Stomach (tissue), 9 donors: ENCODE data around the gene LONP1. TPM values are rescaled to one million over a fixed set of nuclear protein-coding genes. Genes with fewer than 3 reads are reported as not detected.
A peak's percentile ranks its signal among the peaks of the same experiment; 100 is the strongest.
"Not testable (repeated sequence)": the region's sequence is repeated elsewhere in the genome, so short reads cannot be mapped to it uniquely, and the experiment has no call there.

Source experiments
- DNase-seq, 2 donors: peaks; one replicate each; pipeline versions ENCODE4 v3.0.0 to v3.0.0-alpha.2; 2013 to 2019
- H3K27ac ChIP-seq, 5 donors: fragments of 200-600 bp in 4 of 5; sonication (generic) in 4 of 5; one replicate each; pipeline ENCODE4 v1.5.1; 2013 to 2019; ENCODE audit warnings: mild to moderate bottlenecking in 1 of 5, moderate library complexity in 1 of 5
- H3K27me3 ChIP-seq, 3 donors: fragments of 200-600 bp; sonication (generic); one replicate each; pipeline ENCODE4 v1.5.1; 2017 to 2019; ENCODE audit warnings: mixed run types in 1 of 3
- H3K36me3 ChIP-seq, 4 donors: fragments of 200-600 bp; sonication (generic); 1 replicate in 3 of 4; 2 replicates in 1 of 4; pipeline ENCODE4 v1.5.1; 2016 to 2019
- H3K4me1 ChIP-seq, 4 donors: fragments of 200-600 bp; sonication (generic); one replicate each; pipeline ENCODE4 v1.5.1; 2016 to 2019
- H3K4me3 ChIP-seq, 4 donors: fragments of 200-600 bp; sonication (generic) in 3 of 4; one replicate each; pipeline ENCODE4 v1.5.1; 2016 to 2019; ENCODE audit warnings: mild to moderate bottlenecking in 1 of 4
- H3K9me3 ChIP-seq, 4 donors: fragments of 200-600 bp; sonication (generic); one replicate each; pipeline ENCODE4 v1.5.1; 2016 to 2019
- EP300 ChIP-seq: sonication (generic); formaldehyde crosslinking; IDR thresholded peaks from one replicate; pipeline ENCODE4 v1.6.1; 2017; ENCODE audit warnings: antibody characterized with exemption
- POLR2A ChIP-seq, 4 donors: fragments of 450-650 bp; IDR thresholded peaks; one replicate each; pipeline ENCODE4 v1.6.1; 2016; ENCODE audit warnings: antibody characterized with exemption in 4 of 4, control low read depth in 2 of 4, mild to moderate bottlenecking in 1 of 4, moderate library complexity in 1 of 4
- POLR2AphosphoS5 ChIP-seq, 3 donors: sonication (generic); formaldehyde crosslinking; IDR thresholded peaks; one replicate each; pipeline ENCODE4 v1.6.1; 2016; ENCODE audit warnings: antibody characterized with exemption in 3 of 3
- WGBS, 5 donors: extraction: QIAGEN DNeasy Blood & Tissue Kit in 3 of 5; methylation state at CpG; one replicate each; pipeline versions ENCODE4 v1.1.5 to v1.1.7; 2013 to 2018; 5-methylcytosine and 5-hydroxymethylcytosine counted together
- intact Hi-C: fragments of 100-400 bp; cut with DNase I; formaldehyde crosslinking; loops from one replicate; pipeline ENCODE4 v1.15.1; 2023; ENCODE audit warnings: low total_unique reads
- polyA plus RNA-seq, 3 donors: library from polyadenylated mRNA; stranded (reverse); fragments of 200-250 nt; gene quantifications; one replicate each; pipeline ENCODE4 v1.2.3, GENCODE V29; 2013
- total RNA-seq, 5 donors: library from RNA; depleted of rRNA; stranded (reverse); fragments of >200 nt; gene quantifications; one replicate each; pipeline versions ENCODE4 v1.1.0 to v1.2.3, GENCODE V29; 2014 to 2016
- TF ChIP-seq, protein P1 (sequence below), 7 experiments: fragments of 450-650 bp in 4 of 7; fragments of 200-600 bp in 3 of 7; sonication (generic) in 3 of 7; IDR thresholded peaks; one replicate each; pipeline ENCODE4 v1.5.1; 2016 to 2019; ENCODE audit warnings: antibody characterized with exemption in 7 of 7, control low read depth in 2 of 7, mild to moderate bottlenecking in 1 of 7
- donor health status: healthy with polysubstance abuse.
- donor health status: Bipolar disorder and iron deficiency.
- donor health status: healthy.

Gene LONP1
- total and polyA plus RNA-seq, 8 donors, result 8.8 to 169 (median 42.5) TPM

DNA sequence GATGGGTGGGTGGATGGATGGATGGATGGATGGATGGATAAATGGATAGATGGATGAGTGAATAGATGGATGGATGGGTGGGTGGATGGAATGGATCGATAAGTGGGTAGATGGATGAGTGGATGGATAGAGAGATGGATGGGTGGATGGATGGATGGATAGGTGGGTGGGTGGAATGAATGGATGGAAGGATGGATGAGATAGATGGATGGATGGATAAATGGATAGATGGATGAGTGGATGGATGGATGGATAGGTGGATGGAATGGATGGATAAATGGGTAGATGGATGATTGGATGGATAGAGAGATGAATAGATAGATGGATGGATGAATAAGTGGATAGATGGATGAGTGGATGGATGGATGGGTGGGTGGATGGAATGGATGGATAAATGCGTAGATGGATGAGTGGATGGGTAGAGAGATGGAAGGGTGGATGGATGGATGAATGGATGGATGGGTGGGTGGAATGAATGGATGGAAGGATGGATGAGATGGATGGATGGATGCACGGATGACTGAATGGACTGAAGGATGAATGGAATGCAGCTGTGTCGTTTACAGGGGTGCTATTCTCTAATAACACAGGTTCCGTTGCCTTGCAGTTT, 42.8 kb upstream of the LONP1 start:
- Histone ChIP-seq H3K4me3 (no peak overlapping the region), H3K27me3 (peaks cover 0 to 16% (median 0%) of the 10 kb centered on the region in 3 donors), H3K9me3 (no peaks in the 10 kb centered on the region), H3K27ac (no peak overlapping the region), H3K36me3 (no peaks in the 10 kb centered on the region), H3K4me1 (no peaks in the 10 kb centered on the region)
- DNase-seq, result no peak
- WGBS, 5 donors, result 88 to 92% (median 91%) methylated on average over 5 of the region's 5 CpGs
- TF ChIP-seq EP300 (no peak), POLR2A (IDR thresholded peaks at IDR 0.05) (no peak), POLR2AphosphoS5 (IDR thresholded peaks at IDR 0.05) (no peak)
- TF ChIP-seq, protein P1, sequence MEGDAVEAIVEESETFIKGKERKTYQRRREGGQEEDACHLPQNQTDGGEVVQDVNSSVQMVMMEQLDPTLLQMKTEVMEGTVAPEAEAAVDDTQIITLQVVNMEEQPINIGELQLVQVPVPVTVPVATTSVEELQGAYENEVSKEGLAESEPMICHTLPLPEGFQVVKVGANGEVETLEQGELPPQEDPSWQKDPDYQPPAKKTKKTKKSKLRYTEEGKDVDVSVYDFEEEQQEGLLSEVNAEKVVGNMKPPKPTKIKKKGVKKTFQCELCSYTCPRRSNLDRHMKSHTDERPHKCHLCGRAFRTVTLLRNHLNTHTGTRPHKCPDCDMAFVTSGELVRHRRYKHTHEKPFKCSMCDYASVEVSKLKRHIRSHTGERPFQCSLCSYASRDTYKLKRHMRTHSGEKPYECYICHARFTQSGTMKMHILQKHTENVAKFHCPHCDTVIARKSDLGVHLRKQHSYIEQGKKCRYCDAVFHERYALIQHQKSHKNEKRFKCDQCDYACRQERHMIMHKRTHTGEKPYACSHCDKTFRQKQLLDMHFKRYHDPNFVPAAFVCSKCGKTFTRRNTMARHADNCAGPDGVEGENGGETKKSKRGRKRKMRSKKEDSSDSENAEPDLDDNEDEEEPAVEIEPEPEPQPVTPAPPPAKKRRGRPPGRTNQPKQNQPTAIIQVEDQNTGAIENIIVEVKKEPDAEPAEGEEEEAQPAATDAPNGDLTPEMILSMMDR (IDR thresholded peaks at IDR 0.05), result no peak
- intact Hi-C loops, result no loop called here

DNA sequence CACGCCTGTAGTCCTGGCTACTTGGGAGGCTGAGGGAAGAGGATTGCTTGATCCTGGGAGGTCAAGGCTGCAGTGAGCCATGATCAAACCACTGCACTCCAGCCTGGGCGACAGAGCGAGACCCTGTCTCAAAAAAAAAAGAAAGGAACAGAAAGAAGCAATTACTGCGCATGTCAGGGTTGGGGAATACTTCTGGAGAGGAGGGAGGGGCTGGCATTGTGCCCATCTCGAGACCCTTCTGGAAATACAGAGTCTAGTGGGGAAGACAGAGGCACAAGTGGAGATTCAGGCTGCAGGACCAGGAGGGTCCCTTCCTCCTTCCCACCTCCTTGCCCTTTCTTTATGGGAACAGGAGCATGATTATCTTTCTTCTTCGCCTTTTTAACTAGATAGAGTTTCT, 33.8 kb upstream of the LONP1 start:
- 67 to 78% (median 73%) methylated on average over 6 of the region's 6 CpGs for WGBS, 5 donors
- TF ChIP-seq POLR2A (IDR thresholded peaks at IDR 0.05) (no peak), POLR2AphosphoS5 (IDR thresholded peaks at IDR 0.05) (no peak), EP300 (no peak)
- TF ChIP-seq, protein P1 (IDR thresholded peaks at IDR 0.05), result no peak
- Histone ChIP-seq H3K36me3 (no peaks in the 10 kb centered on the region), H3K27ac (no peak overlapping the region), H3K4me3 (no peak overlapping the region), H3K27me3 (peaks cover 0 to 33% (median 0%) of the 10 kb centered on the region in 3 donors), H3K9me3 (no peaks in the 10 kb centered on the region), H3K4me1 (no peaks in the 10 kb centered on the region)
- DNase-seq, result no peak
- intact Hi-C loops, result no loop called here

DNA sequence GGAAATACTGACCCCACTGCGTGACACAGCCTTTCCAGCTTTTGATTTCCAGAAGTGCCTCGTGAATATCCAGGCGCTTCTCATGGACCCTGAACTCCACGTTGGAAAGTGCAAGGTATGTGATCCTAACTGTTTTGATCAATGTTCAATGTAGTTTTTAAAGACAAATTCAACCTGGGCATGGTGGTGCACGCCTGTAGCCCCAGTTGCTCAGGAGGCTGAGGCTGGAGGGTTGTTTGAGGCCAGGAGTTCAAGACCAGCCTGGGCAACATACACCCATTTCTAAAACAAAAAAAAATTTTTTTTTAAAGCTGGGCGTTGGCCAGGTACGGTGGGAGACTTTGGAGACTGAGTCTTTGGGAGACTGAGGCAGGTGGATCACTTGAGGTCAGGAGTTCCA, 31.8 kb upstream of the LONP1 start:
- H3K36me3 ChIP-seq, result no peaks in the 10 kb centered on the region

DNA sequence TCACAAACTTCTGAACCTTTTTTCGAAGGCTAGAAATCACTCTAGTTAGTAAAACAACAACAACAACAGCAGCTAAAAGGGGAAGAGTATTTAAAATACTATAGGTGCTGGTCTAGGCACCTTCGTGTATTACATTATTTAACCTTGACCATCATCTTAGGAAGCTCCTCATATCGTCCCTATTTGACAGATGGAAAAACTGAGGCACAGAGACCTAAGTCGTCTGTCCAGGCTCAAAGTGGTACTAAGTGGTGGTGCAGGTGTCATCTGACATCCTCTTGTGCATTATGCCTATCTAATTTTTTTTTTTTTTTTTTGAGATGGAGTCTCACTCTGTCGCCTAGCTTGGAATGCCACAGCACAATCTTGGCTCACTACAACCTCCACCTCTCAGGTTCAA, 29.6 kb upstream of the LONP1 start:
- WGBS, 5 donors, result 84 to 92% (median 88%) methylated on average over 5 of the region's 5 CpGs
- Histone ChIP-seq H3K36me3 (no peaks in the 10 kb centered on the region), H3K9me3 (no peaks in the 10 kb centered on the region), H3K4me3 (no peak overlapping the region), H3K27ac (no peak overlapping the region), H3K4me1 (no peaks in the 10 kb centered on the region), H3K27me3 (peaks cover 0 to 50% (median 0%) of the 10 kb centered on the region in 3 donors)
- no peak for TF ChIP-seq POLR2AphosphoS5 (IDR thresholded peaks at IDR 0.05)
- no peak for TF ChIP-seq EP300
- TF ChIP-seq POLR2A (IDR thresholded peaks at IDR 0.05), result no peak
- TF ChIP-seq, protein P1 (IDR thresholded peaks at IDR 0.05), result no peak
- intact Hi-C loops, result no loop called here
- no peak for DNase-seq

More for the DNA sequence above, 31.8 kb upstream of the LONP1 start:
- 75 to 88% (median 75%) methylated on average over 7 of the region's 7 CpGs for WGBS, 5 donors
- H3K4me1 ChIP-seq, result no peaks in the 10 kb centered on the region
- peaks cover 0 to 38% (median 0%) of the 10 kb centered on the region in 3 donors for H3K27me3 ChIP-seq
- intact Hi-C loops, result no loop called here
- H3K27ac ChIP-seq, result no peak overlapping the region
- H3K4me3 ChIP-seq, result no peak overlapping the region
- TF ChIP-seq POLR2A (IDR thresholded peaks at IDR 0.05), result no peak
- TF ChIP-seq POLR2AphosphoS5 (IDR thresholded peaks at IDR 0.05), result no peak
- DNase-seq, result no peak
- no peaks in the 10 kb centered on the region for H3K9me3 ChIP-seq

DNA sequence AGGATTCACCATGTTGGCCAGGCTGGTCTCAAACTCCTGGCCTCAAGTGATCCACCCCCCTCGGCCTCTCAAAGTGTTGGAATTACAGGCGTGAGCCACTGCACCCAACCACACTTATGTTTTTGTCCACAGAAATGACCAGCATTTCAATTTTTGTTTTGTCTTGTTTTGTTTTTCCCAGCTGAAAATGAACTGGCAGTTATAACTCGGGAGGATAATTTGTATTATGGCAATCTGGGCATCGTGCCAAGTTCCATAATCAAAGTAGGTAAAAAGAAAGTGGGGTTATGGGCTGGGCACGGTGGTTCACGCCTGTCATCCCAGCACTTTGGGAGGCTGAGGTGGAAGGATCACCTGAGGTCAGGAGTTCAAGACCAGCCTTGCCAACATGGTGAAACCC, 29.0 kb upstream of the LONP1 start:
- 19 to 28% (median 25%) methylated on average over 6 of the region's 6 CpGs for WGBS, 5 donors
- H3K27ac ChIP-seq, H3K9me3 ChIP-seq, H3K4me3 ChIP-seq, H3K36me3 ChIP-seq, intact Hi-C loops, H3K4me1 ChIP-seq: not testable (repeated sequence)
- peaks cover 0 to 49% (median 0%) of the 10 kb centered on the region in 3 donors for H3K27me3 ChIP-seq
- DNase-seq, result peak in 1 of 2 donors; percentile 24

DNA sequence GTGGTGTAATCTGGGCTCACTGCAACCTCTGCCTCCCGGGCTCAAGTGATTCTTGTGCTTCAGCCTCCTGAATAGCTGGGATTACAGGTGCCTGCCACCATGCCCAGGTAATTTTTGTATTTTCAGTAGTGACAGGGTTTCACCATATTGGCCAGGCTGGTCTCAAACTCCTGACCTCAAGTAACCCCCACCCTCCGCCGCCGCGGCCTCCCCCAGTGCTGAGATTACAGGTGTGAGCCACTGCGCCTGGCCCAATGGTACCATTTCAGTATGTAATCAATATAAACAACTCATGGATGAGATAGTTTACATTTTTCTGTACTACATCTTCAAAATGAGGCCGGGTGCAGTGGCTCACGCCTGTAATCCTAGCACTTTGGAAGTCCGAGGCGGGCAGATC, 25.1 kb upstream of the LONP1 start:
- DNase-seq, H3K27ac ChIP-seq, H3K4me3 ChIP-seq, H3K4me1 ChIP-seq, H3K36me3 ChIP-seq, H3K9me3 ChIP-seq, intact Hi-C loops: not testable (repeated sequence)
- 71 to 88% (median 78%) methylated on average over 9 to 10 of the region's 10 CpGs for WGBS, 5 donors
- H3K27me3 ChIP-seq, result peaks cover 0 to 53% (median 0%) of the 10 kb centered on the region in 3 donors
